ENCODE measurements around the gene CXCL16. TPM values are rescaled to one million over a fixed set of nuclear protein-coding genes. Genes with fewer than 3 reads are reported as not detected.

Gene CXCL16
- total and polyA plus RNA-seq, 3 donors from 2014 or later, result 53.0 to 201 (median 172) TPM

DNA sequence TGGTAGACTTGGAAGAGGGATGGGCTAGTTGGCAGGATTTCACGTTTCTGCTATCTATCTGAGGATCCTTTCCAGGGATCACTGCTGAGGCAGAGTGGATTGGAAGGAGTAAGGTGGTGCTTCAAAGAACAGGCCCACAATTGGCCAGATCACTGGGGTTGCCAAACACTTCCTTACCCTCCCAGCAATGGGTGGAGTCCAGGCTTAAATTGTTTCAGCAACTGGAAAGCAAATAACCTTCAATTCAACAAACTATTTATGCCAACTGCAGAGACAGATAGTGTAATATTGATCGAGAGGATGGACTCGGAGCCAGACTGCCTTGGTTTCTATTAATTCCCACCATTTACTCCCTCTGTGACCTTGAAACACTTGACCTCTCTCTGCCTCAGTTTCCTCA is 27.2 kb downstream of the CXCL16 start:
- intact Hi-C loops (cut with DNase I; ENCODE audit: low total_unique reads), result no loop called here
- no peak overlapping the region for H3K4me3 ChIP-seq
- H3K36me3 ChIP-seq (ENCODE audit: low read depth, missing control alignments), result no peaks in the 10 kb centered on the region
- no peaks in the 10 kb centered on the region for H3K9me3 ChIP-seq
- WGBS, 2 donors, result 77 to 88% methylated on average over 3 of the region's 3 CpGs
- peaks cover 3% of the 10 kb centered on the region for H3K4me1 ChIP-seq
- H3K27me3 ChIP-seq, result no peaks in the 10 kb centered on the region
- no peak for TF ChIP-seq POLR2A (IDR thresholded peaks at IDR 0.05)
- TF ChIP-seq, protein P1, sequence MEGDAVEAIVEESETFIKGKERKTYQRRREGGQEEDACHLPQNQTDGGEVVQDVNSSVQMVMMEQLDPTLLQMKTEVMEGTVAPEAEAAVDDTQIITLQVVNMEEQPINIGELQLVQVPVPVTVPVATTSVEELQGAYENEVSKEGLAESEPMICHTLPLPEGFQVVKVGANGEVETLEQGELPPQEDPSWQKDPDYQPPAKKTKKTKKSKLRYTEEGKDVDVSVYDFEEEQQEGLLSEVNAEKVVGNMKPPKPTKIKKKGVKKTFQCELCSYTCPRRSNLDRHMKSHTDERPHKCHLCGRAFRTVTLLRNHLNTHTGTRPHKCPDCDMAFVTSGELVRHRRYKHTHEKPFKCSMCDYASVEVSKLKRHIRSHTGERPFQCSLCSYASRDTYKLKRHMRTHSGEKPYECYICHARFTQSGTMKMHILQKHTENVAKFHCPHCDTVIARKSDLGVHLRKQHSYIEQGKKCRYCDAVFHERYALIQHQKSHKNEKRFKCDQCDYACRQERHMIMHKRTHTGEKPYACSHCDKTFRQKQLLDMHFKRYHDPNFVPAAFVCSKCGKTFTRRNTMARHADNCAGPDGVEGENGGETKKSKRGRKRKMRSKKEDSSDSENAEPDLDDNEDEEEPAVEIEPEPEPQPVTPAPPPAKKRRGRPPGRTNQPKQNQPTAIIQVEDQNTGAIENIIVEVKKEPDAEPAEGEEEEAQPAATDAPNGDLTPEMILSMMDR (IDR thresholded peaks at IDR 0.05), result no peak
- H3K27ac ChIP-seq, result no peak overlapping the region
- no peak for DNase-seq

- WGBS, 2 donors, result 52 to 57% methylated on average over 5 to 6 of the region's 6 CpGs
- intact Hi-C loops (cut with DNase I; ENCODE audit: low total_unique reads), result no loop called here
- H3K4me3 ChIP-seq, result no peak overlapping the region
- DNase-seq, result peak; percentile 28
- H3K27ac ChIP-seq, result no peak overlapping the region
- H3K27me3 ChIP-seq, result no peaks in the 10 kb centered on the region
- peaks cover 3% of the 10 kb centered on the region for H3K4me1 ChIP-seq
- no peak for TF ChIP-seq POLR2A (IDR thresholded peaks at IDR 0.05)
- TF ChIP-seq, protein P1 (IDR thresholded peaks at IDR 0.05), result no peak
- H3K36me3 ChIP-seq (ENCODE audit: low read depth, missing control alignments), result no peaks in the 10 kb centered on the region
- H3K9me3 ChIP-seq, result no peaks in the 10 kb centered on the region
Observed at GRCh38 chr17:4711661-4712181, 28.0 kb downstream of the CXCL16 start.

DNA sequence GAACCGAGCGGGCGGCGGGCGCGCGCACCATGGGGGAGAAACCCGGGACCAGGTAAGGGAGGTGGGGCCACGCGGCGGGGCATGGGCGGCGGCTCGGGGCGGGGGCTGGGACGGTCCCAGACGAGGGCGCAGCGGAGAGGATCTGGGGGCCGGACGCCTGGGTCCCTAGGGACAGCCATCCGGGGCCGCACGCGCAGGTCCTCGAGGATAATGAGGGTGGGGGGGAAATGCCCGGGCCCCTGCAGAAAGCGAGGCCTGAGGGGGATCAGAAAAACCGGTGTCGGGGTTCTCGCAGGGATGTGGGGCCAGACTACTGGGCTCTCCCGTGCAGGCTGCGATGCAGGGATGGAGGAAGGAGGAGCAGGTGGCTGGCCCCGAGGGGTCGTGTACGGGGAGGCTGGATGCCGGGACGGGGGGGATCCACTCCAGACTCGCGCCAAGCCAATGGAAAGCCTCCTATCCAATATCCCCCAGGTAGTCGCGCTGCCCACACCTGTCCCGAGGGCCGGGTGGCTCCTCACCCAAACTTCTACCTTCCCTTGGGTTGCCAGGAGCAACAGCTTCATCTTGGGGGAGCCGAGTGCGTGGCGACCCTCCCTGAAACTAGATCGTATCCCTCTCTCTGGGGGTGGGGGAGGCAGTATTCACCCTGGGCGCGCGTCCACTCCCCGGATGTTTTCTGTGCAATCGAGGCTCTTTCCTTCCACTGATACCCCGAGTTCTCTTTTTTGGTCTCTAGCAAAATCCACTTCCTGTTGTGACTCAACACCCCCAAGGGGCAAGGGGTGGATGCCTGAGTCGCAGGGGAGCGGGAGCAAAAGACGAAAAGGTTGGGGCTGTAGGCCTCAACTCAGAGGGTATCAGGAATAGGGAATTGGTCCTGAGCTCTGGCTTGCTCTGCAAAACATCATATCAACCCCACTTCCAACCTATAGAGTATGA is 28.8 kb downstream of the CXCL16 start:
- no peak for TF ChIP-seq POLR2A (IDR thresholded peaks at IDR 0.05)
- TF ChIP-seq, protein P1 (IDR thresholded peaks at IDR 0.05), result no peak
- peak overlapping the region; percentile 64 to 65 for H3K4me3 ChIP-seq
- no peak for DNase-seq
- H3K36me3 ChIP-seq (ENCODE audit: low read depth, missing control alignments), result no peaks in the 10 kb centered on the region
- H3K4me1 ChIP-seq, result peaks cover 3% of the 10 kb centered on the region
- peak overlapping the region; percentile 46 to 86 for H3K27ac ChIP-seq
- H3K27me3 ChIP-seq, result no peaks in the 10 kb centered on the region
- intact Hi-C loops (cut with DNase I; ENCODE audit: low total_unique reads), result no loop called here
- H3K9me3 ChIP-seq, result no peaks in the 10 kb centered on the region
- WGBS, 2 donors, result 7% methylated on average over 52 to 56 of the region's 57 CpGs

- peak within 1 kb of the TSS; percentile 46 to 86 for H3K27ac ChIP-seq
- H3K36me3 ChIP-seq (ENCODE audit: low read depth, missing control alignments), result no peaks in the 10 kb centered on the region
- H3K4me3 ChIP-seq, result peak within 1 kb of the TSS; percentile 64 to 65
- peaks cover 3% of the 10 kb centered on the region for H3K4me1 ChIP-seq
- no peaks in the 10 kb centered on the region for H3K9me3 ChIP-seq
- H3K27me3 ChIP-seq, result no peaks in the 10 kb centered on the region
- DNase-seq, result peak; percentile 98
- intact Hi-C loops (cut with DNase I; ENCODE audit: low total_unique reads), result loop anchor here (10.0 kb wide), 1 partner anchor 185 kb away; the partner anchor contains the start of gene C17orf107
- 0% methylated on average over 30 to 66 of the region's 67 CpGs for WGBS, 2 donors
- TF ChIP-seq POLR2A (IDR thresholded peaks at IDR 0.05), result no peak
- TF ChIP-seq, protein P1 (IDR thresholded peaks at IDR 0.05), result peak; percentile 27 to 74 (median 32)
Observed at GRCh38 chr17:4709794-4710692, 29.7 kb downstream of the CXCL16 start, which contains the start of gene ARRB2. ARRB2 (plus strand) TSS chr17:4710632; CDS start chr17:4710722, 90 bp downstream.
